BE2C (cell line): Measurements from ENCODE around the gene RUNX2.

ENCODE experiments used
- DNase-seq: peaks from one replicate; pipeline ENCODE4 v3.0.0-alpha.2; 2020
- H3K27me3 ChIP-seq: fragments of 250-450 bp; sonication (Bioruptor Pico); 2 replicates; pipeline ENCODE4 v1.5.1; 2020; ENCODE audit warnings: mild to moderate bottlenecking
- H3K36me3 ChIP-seq: fragments of 250-450 bp; sonication (Bioruptor Pico); 2 replicates; pipeline ENCODE4 v1.5.1; 2020; ENCODE audit warnings: mild to moderate bottlenecking
- H3K4me1 ChIP-seq: fragments of 250-450 bp; sonication (Bioruptor Pico); 2 replicates; pipeline ENCODE4 v1.5.1; 2020
- H3K4me3 ChIP-seq: 2 replicates; pipeline ENCODE4 v1.5.1; 2011; ENCODE audit warnings: low read depth, low read length
- H3K9me3 ChIP-seq: fragments of 250-450 bp; sonication (Bioruptor Pico); 2 replicates; pipeline ENCODE4 v1.5.1; 2020
- TF ChIP-seq, protein P1 (sequence below): IDR thresholded peaks from 2 replicates; pipeline ENCODE4 v1.5.1; 2012; ENCODE audit warnings: mild to moderate bottlenecking, low read depth, low read length

The RUNX2 gene

DNA sequence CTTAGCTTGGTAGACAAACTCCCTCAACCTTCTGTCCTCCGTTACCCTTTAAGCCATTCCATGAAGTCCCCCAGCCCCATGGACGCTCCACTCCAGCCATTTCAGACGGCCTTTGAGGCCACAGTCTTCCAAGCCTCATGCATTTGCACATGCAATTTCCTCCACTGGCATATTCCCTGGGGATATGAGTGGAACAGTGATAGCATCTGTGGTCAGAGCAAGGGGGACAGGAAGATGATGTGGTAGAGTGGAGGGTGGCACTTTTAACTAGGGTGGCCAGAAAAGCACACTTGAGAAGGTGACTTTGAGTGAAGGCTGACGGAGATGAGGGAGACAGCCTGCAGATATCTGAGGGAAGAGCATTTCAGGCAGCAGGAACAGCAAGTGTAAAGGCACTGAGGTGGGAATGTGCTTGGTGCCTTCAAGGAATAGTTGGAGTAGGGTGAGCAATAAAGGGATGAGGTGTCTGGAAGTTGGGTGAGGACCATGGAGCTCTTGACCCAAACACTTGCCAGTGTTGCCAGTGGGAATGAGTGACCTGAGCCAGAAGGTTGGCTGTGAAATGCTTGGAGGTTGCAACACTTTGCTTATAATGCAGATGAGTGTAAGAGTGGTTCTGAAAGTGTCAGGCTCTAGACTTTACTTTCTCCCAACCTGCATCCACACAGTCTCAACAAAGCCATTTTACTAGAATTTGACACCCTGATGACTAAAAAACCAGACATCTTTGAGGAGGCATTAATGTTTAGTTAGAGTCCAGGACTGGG, 325.2 kb downstream of the RUNX2 start:
- Histone ChIP-seq H3K27me3 (no peaks in the 10 kb centered on the region), H3K4me3 (no peak overlapping the region), H3K36me3 (no peaks in the 10 kb centered on the region), H3K9me3 (no peaks in the 10 kb centered on the region), H3K4me1 (no peaks in the 10 kb centered on the region)
- DNase-seq, result no peak
- TF ChIP-seq, protein P1, sequence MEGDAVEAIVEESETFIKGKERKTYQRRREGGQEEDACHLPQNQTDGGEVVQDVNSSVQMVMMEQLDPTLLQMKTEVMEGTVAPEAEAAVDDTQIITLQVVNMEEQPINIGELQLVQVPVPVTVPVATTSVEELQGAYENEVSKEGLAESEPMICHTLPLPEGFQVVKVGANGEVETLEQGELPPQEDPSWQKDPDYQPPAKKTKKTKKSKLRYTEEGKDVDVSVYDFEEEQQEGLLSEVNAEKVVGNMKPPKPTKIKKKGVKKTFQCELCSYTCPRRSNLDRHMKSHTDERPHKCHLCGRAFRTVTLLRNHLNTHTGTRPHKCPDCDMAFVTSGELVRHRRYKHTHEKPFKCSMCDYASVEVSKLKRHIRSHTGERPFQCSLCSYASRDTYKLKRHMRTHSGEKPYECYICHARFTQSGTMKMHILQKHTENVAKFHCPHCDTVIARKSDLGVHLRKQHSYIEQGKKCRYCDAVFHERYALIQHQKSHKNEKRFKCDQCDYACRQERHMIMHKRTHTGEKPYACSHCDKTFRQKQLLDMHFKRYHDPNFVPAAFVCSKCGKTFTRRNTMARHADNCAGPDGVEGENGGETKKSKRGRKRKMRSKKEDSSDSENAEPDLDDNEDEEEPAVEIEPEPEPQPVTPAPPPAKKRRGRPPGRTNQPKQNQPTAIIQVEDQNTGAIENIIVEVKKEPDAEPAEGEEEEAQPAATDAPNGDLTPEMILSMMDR, result no peak

DNA sequence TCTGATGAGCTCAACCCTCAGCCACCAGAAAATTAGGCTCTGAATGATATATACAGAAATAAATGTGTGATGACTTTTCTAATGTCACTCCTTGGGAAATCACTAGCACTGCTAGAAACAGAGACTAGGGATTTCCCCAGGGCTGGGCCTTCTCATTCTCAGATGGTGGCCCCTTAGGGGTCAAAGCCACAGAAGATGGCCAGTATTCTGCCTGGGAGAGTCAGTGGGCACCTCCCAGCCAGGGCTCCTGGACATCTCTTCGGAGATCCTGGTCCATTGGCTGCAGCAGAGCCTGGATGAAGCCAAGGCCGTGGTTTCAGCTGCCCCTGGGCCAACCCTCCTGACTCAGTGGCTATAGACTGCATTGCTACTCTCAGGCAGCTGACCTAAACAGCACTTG, 326.5 kb downstream of the RUNX2 start:
- TF ChIP-seq, protein P1, result no peak
- H3K4me3 ChIP-seq, result no peak overlapping the region
- H3K4me1 ChIP-seq, result no peaks in the 10 kb centered on the region
- no peaks in the 10 kb centered on the region for H3K9me3 ChIP-seq
- H3K27me3 ChIP-seq, result no peaks in the 10 kb centered on the region
- no peak for DNase-seq
- no peaks in the 10 kb centered on the region for H3K36me3 ChIP-seq

DNA sequence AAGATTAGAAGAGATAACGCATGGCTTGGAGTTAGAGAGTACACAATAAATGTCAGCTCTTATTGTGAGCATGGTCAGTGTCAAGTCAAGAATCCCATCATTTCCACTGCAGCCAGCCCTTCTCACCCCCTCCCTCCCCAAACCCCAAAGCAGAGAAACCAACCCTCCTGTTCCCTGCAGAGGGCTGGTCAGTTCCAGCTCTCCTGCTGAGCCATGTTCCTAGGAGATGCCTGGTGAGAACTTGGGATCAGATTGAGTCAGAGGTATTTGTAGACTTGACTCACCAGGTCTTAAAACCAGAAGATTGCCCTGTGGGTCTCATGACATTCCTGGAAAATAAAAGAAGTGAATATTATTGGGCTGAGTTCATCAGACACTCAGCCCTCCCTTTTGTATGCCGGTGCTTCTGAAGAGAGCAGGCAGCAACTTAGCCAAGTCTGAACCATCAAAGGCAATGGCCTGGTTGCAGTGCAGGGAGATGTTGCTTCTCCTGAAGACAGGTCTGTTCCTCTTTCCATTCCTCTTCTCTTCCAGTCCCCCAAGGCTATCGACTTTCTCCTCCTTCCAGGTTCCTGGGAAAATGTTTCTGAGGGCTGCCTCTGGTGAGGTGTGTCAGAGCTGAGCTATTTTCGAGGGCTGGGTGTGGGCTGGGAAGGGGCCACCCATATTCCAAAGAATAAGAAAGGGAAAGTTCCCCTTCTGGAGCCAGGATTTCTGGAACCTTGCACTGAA, 327.8 kb downstream of the RUNX2 start:
- Histone ChIP-seq H3K36me3 (no peaks in the 10 kb centered on the region), H3K9me3 (no peaks in the 10 kb centered on the region), H3K4me3 (no peak overlapping the region), H3K4me1 (no peaks in the 10 kb centered on the region), H3K27me3 (no peaks in the 10 kb centered on the region)
- DNase-seq, result no peak
- TF ChIP-seq, protein P1, result no peak

DNA sequence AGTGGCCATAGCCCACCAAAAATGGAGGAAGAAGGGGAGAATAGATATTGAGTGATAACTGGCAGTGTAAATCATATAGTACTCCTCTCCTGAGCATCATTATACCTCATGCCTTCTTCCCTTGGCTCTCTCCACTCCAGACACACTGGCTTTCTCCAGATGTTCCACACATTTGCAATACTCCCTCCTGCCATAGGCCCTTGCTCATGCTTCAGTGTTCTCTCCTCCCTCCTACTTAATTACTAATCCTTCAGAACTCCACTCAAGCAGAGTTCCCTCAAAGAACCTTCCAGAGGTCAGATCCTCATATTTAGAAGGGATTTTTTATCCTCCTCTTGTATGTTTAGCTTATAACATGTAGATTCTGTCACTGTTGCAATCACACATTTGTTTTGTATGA, 329.1 kb downstream of the RUNX2 start:
- TF ChIP-seq, protein P1, result no peak
- DNase-seq, result no peak
- Histone ChIP-seq H3K36me3 (no peaks in the 10 kb centered on the region), H3K9me3 (no peaks in the 10 kb centered on the region), H3K4me1 (no peaks in the 10 kb centered on the region), H3K27me3 (peaks cover 2% of the 10 kb centered on the region; the same call in 1 of the 2 replicates), H3K4me3 (no peak overlapping the region)

DNA sequence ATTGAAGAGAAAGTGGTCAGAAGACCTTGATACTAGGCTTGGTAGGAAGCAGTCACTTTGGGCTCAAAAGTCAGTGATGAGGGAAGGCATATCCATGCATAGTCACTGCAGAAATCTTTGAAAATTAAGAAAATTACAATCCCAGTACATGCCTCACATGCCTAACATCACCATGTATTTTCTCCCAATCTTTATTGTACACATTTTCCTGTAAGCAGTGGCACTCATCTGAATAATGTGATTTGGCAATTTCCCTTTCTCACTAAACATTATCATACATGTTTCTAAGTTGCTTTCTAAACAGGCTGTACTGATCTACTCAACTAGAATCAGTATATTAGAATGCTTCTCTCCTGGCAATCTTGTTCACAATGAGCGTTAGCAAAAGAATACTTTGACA, 330.3 kb downstream of the RUNX2 start:
- TF ChIP-seq, protein P1, result no peak
- no peaks in the 10 kb centered on the region for H3K9me3 ChIP-seq
- no peaks in the 10 kb centered on the region for H3K4me1 ChIP-seq
- peaks cover 11% of the 10 kb centered on the region for H3K27me3 ChIP-seq
- no peaks in the 10 kb centered on the region for H3K36me3 ChIP-seq
- DNase-seq, result no peak
- no peak overlapping the region for H3K4me3 ChIP-seq

DNA sequence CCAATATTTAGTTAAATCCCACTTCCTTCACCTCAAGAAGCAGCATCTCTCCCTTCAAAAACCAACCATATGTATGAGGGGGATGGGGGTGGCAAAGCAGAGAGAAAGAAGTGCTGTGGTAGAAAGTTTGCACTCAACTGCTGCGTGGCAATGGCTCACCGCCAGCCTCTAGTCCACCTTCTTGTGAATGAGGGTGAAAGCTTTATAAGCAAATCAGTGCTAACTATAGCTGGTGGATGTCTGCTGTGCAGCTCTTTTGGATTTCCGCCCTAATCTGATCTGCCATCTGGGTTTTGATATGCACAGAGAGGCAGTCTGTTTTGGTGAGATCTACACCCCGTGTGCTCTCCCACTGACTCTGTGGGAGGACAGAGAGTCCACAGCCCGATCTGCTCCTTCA, 330.8 kb downstream of the RUNX2 start:
- DNase-seq, result no peak
- no peaks in the 10 kb centered on the region for H3K9me3 ChIP-seq
- no peak overlapping the region for H3K4me3 ChIP-seq
- no peaks in the 10 kb centered on the region for H3K4me1 ChIP-seq
- H3K36me3 ChIP-seq, result no peaks in the 10 kb centered on the region
- peaks cover 16% of the 10 kb centered on the region for H3K27me3 ChIP-seq
- TF ChIP-seq, protein P1, result no peak
